Esophagus squamous epithelium (tissue), 4 donors: ENCODE data around the gene HAVCR1.

ENCODE experiments used
- POLR2A ChIP-seq, 4 donors: fragments of 450-650 bp; IDR thresholded peaks; one replicate each; pipeline ENCODE4 v1.6.1; 2017; ENCODE audit warnings: antibody characterized with exemption in 4 of 4, mild to moderate bottlenecking in 4 of 4, moderate library complexity in 3 of 4
- TF ChIP-seq, protein P1 (sequence below), 6 experiments: fragments of 450-650 bp in 4 of 6; fragments of 200-600 bp in 2 of 6; sonication (generic) in 2 of 6; IDR thresholded peaks; one replicate each; pipeline ENCODE4 v1.5.1; 2016 to 2019; ENCODE audit warnings: antibody characterized with exemption in 6 of 6, mild to moderate bottlenecking in 4 of 6, moderate library complexity in 4 of 6

DNA sequence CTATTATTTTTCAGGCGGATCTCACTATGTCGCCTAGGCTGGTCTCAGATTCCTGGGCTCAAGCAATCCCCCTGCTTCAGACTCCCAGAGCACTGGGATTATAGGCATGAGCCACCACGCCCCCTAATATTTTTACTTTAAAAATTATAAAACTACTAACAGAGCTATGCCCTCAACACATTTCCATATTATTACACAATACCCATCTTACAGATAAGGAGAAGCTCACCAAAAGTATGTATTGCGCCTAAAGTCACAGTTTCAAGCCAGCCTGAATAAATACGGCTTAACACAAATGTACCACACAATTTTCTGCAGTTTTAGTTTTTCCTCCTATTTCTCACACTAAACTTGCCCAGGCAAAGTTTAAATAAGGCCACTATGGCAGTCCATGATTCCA, 9.9 kb upstream of the HAVCR1 start:
- TF ChIP-seq, protein P1, sequence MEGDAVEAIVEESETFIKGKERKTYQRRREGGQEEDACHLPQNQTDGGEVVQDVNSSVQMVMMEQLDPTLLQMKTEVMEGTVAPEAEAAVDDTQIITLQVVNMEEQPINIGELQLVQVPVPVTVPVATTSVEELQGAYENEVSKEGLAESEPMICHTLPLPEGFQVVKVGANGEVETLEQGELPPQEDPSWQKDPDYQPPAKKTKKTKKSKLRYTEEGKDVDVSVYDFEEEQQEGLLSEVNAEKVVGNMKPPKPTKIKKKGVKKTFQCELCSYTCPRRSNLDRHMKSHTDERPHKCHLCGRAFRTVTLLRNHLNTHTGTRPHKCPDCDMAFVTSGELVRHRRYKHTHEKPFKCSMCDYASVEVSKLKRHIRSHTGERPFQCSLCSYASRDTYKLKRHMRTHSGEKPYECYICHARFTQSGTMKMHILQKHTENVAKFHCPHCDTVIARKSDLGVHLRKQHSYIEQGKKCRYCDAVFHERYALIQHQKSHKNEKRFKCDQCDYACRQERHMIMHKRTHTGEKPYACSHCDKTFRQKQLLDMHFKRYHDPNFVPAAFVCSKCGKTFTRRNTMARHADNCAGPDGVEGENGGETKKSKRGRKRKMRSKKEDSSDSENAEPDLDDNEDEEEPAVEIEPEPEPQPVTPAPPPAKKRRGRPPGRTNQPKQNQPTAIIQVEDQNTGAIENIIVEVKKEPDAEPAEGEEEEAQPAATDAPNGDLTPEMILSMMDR (IDR thresholded peaks at IDR 0.05): no peak
- TF ChIP-seq POLR2A (IDR thresholded peaks at IDR 0.05): no peak
